Measurements from ENCODE around the gene LATS2.

The LATS2 gene

GRCh38 chr13:21025539-21025938 lies 35.8 kb downstream of the LATS2 start:
- TF ChIP-seq POLR2AphosphoS5 (IDR thresholded peaks at IDR 0.05; ENCODE audit: low read depth, low read length) (no peak), REST (IDR thresholded peaks at IDR 0.05; ENCODE audit: insufficient read depth in 1 of 2, low read depth in 2 of 2, low read length in 2 of 2) (no peak), TAF1 (IDR thresholded peaks at IDR 0.05; ENCODE audit: borderline replicate concordance, insufficient read depth, low read length) (no peak), SIN3A (IDR thresholded peaks at IDR 0.05; ENCODE audit: borderline replicate concordance, insufficient read depth, low read length) (no peak), FOXP2 (optimal IDR thresholded peaks at IDR 0.05; ENCODE audit: borderline replicate concordance, extremely low read depth, extremely low read length, insufficient read depth) (no peak)

- TF ChIP-seq POLR2AphosphoS5 (IDR thresholded peaks at IDR 0.05; ENCODE audit: low read depth, low read length) (no peak), FOXP2 (optimal IDR thresholded peaks at IDR 0.05; ENCODE audit: borderline replicate concordance, extremely low read depth, extremely low read length, insufficient read depth) (no peak), TAF1 (IDR thresholded peaks at IDR 0.05; ENCODE audit: borderline replicate concordance, insufficient read depth, low read length) (no peak), REST (IDR thresholded peaks at IDR 0.05; ENCODE audit: insufficient read depth in 1 of 2, low read depth in 2 of 2, low read length in 2 of 2) (no peak), SIN3A (IDR thresholded peaks at IDR 0.05; ENCODE audit: borderline replicate concordance, insufficient read depth, low read length) (no peak)
These were observed 39.1 kb downstream of the LATS2 start for GRCh38 chr13:21022056-21022979.

- TF ChIP-seq SIN3A (IDR thresholded peaks at IDR 0.05; ENCODE audit: borderline replicate concordance, insufficient read depth, low read length) (no peak), REST (IDR thresholded peaks at IDR 0.05; ENCODE audit: insufficient read depth in 1 of 2, low read depth in 2 of 2, low read length in 2 of 2) (no peak), FOXP2 (optimal IDR thresholded peaks at IDR 0.05; ENCODE audit: borderline replicate concordance, extremely low read depth, extremely low read length, insufficient read depth) (no peak), POLR2AphosphoS5 (IDR thresholded peaks at IDR 0.05; ENCODE audit: low read depth, low read length) (no peak)
These were observed 40.8 kb downstream of the LATS2 start for GRCh38 chr13:21020581-21020980.

GRCh38 chr13:21020176-21020575 lies 41.2 kb downstream of the LATS2 start:
- TF ChIP-seq POLR2AphosphoS5 (IDR thresholded peaks at IDR 0.05; ENCODE audit: low read depth, low read length), result no peak

GRCh38 chr13:21018220-21018619 lies 43.2 kb downstream of the LATS2 start:
- TF ChIP-seq FOXP2 (optimal IDR thresholded peaks at IDR 0.05; ENCODE audit: borderline replicate concordance, extremely low read depth, extremely low read length, insufficient read depth), result no peak
- TF ChIP-seq POLR2AphosphoS5 (IDR thresholded peaks at IDR 0.05; ENCODE audit: low read depth, low read length), result no peak
- no peak for TF ChIP-seq TAF1 (IDR thresholded peaks at IDR 0.05; ENCODE audit: borderline replicate concordance, insufficient read depth, low read length)
- no peak for TF ChIP-seq SIN3A (IDR thresholded peaks at IDR 0.05; ENCODE audit: borderline replicate concordance, insufficient read depth, low read length)
- TF ChIP-seq REST (IDR thresholded peaks at IDR 0.05; ENCODE audit: insufficient read depth in 1 of 2, low read depth in 2 of 2, low read length in 2 of 2), result no peak
